Measurements from ENCODE around the gene GRSF1.

Gene GRSF1

GRCh38 chr4:70808151-70808550 is 31.5 kb downstream of the GRSF1 start:
- no peak overlapping the region for H3K4me3 ChIP-seq (ENCODE audit: low read length)
- no peak for TF ChIP-seq CTCF (IDR thresholded peaks at IDR 0.05; ENCODE audit: low read depth, low read length, poor library complexity, severe bottlenecking)
- no peak for TF ChIP-seq EZH2phosphoT487 (IDR thresholded peaks at IDR 0.05; ENCODE audit: borderline replicate concordance, low read length)
- no peaks in the 10 kb centered on the region for H3K4me1 ChIP-seq (ENCODE audit: control insufficient read depth, low read length)
- H3F3A ChIP-seq (ENCODE audit: control insufficient read depth, insufficient read depth) = peaks cover 21% of the 10 kb centered on the region
- no peak overlapping the region for H3K4me2 ChIP-seq (ENCODE audit: low read length)
- no peaks in the 10 kb centered on the region for H3K79me2 ChIP-seq (ENCODE audit: control insufficient read depth, low read length)
- H3K27me3 ChIP-seq (ENCODE audit: control insufficient read depth, low read length) = no peaks in the 10 kb centered on the region
- no peak overlapping the region for H3K27ac ChIP-seq (ENCODE audit: low read depth, low read length)
- peaks cover 12% of the 10 kb centered on the region for H3K36me3 ChIP-seq (ENCODE audit: control insufficient read depth, low read length)
- no peaks in the 10 kb centered on the region for H3K9me3 ChIP-seq (ENCODE audit: control insufficient read depth, insufficient read depth, low read length)
- no peaks in the 10 kb centered on the region for H4K20me1 ChIP-seq (ENCODE audit: control insufficient read depth, insufficient read depth, low read depth, low read length)
- H3K9me2 ChIP-seq (replicated peaks; ENCODE audit: control insufficient read depth, low read length) = no peaks in the 10 kb centered on the region

GRCh38 chr4:70802928-70803580 is 36.6 kb downstream of the GRSF1 start:
- Histone ChIP-seq H3K27me3 (ENCODE audit: control insufficient read depth, low read length) (no peaks in the 10 kb centered on the region), H3K4me1 (ENCODE audit: control insufficient read depth, low read length) (no peaks in the 10 kb centered on the region), H3K79me2 (ENCODE audit: control insufficient read depth, low read length) (no peaks in the 10 kb centered on the region), H3K36me3 (ENCODE audit: control insufficient read depth, low read length) (peaks cover 32% of the 10 kb centered on the region), H4K20me1 (ENCODE audit: control insufficient read depth, insufficient read depth, low read depth, low read length) (no peaks in the 10 kb centered on the region), H3K9me2 (replicated peaks; ENCODE audit: control insufficient read depth, low read length) (no peaks in the 10 kb centered on the region), H3K27ac (ENCODE audit: low read depth, low read length) (no peak overlapping the region), H3K4me2 (ENCODE audit: low read length) (no peak overlapping the region), H3K4me3 (ENCODE audit: low read length) (no peak overlapping the region), H3K9me3 (ENCODE audit: control insufficient read depth, insufficient read depth, low read length) (no peaks in the 10 kb centered on the region), H3F3A (ENCODE audit: control insufficient read depth, insufficient read depth) (0 out of 2 replicates have a peak, but pooled peaks cover 6% of the 10 kb centered on the region)
- TF ChIP-seq CTCF (IDR thresholded peaks at IDR 0.05; ENCODE audit: low read depth, low read length, poor library complexity, severe bottlenecking) = no peak
- no peak for TF ChIP-seq EZH2phosphoT487 (IDR thresholded peaks at IDR 0.05; ENCODE audit: borderline replicate concordance, low read length)

DNA sequence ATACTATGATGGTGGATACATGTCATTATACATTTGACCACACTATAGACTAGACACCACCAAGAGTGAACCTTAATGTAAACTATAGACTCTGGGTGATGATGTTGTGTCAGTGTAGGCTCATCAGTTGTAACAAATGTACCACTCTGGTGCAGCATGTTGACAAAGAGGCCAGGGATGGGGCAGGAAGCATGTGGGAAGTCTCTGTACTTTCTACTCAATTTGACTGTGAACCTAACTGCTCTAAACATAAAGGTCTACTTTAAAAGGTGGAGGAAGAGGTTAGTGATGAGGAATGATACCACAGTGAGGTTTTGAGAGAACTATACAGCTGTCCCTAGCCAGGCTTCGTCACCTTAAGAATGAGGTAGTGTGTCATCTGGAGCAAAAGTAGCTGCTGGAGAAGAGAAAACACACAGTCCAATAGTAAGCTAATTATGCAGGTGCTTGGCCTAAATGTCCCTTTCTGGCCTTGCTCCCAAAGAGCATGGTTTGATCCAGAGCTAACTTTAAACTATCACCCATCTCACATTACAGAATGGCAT is 38.4 kb downstream of the GRSF1 start:
- H3K79me2 ChIP-seq (ENCODE audit: control insufficient read depth, low read length) = no peaks in the 10 kb centered on the region
- no peaks in the 10 kb centered on the region for H3F3A ChIP-seq (ENCODE audit: control insufficient read depth, insufficient read depth)
- no peak overlapping the region for H3K4me3 ChIP-seq (ENCODE audit: low read length)

More for the DNA sequence above, 38.4 kb downstream of the GRSF1 start:
- H3K27me3 ChIP-seq (ENCODE audit: control insufficient read depth, low read length) = no peaks in the 10 kb centered on the region
- H3K27ac ChIP-seq (ENCODE audit: low read depth, low read length) = no peak overlapping the region
- no peak overlapping the region for H3K4me2 ChIP-seq (ENCODE audit: low read length)
- H3K36me3 ChIP-seq (ENCODE audit: control insufficient read depth, low read length) = peaks cover 35% of the 10 kb centered on the region
- H3K9me3 ChIP-seq (ENCODE audit: control insufficient read depth, insufficient read depth, low read length) = no peaks in the 10 kb centered on the region
- TF ChIP-seq EZH2phosphoT487 (IDR thresholded peaks at IDR 0.05; ENCODE audit: borderline replicate concordance, low read length) = no peak
- no peak for TF ChIP-seq CTCF (IDR thresholded peaks at IDR 0.05; ENCODE audit: low read depth, low read length, poor library complexity, severe bottlenecking)
- H3K9me2 ChIP-seq (replicated peaks; ENCODE audit: control insufficient read depth, low read length) = no peaks in the 10 kb centered on the region
- H3K4me1 ChIP-seq (ENCODE audit: control insufficient read depth, low read length) = no peaks in the 10 kb centered on the region
- no peaks in the 10 kb centered on the region for H4K20me1 ChIP-seq (ENCODE audit: control insufficient read depth, insufficient read depth, low read depth, low read length)
